CD4-positive, alpha-beta T cell treated with Interferon gamma for 1 hour (primary cell): ENCODE results near the gene CAPN5.

Experiments
- DNase-seq: peaks from one replicate; pipeline ENCODE4 v3.0.0-alpha.2; 2020

The CAPN5 gene

DNA sequence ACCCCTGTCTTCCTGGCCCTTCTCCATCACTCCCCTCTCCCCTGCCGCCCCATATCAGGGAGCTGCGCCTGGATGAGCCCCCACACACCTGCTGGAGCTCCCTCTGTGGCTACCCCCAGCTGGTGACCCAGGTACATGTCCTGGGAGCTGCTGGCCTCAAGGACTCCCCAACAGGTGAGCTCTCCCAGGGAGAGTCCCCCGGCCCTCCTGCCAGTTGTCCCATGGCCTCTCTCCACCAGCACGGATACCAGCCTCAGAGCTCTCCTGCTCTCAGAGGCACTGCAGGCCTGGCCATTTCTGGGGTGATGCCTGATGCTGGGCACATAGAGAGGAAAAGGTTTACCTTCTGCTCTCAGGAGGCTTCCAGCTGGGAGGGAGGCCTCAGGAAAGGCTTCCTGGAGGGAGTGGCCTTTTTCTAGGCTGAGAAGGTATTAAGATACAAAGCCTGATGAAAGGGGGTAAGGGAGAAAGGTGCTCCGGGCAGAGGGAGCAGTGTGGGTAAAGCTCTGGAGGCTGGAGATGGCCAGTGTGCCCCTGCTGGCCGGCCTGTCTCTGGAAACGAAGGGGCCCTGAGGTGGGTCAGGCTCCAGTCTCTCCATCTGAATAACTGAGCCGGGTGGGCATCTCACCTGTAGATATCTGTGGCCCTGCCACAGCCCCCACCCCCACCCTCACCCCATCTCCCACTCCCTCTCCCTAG lies 55.3 kb downstream of the CAPN5 start:
- DNase-seq = no peak

DNA sequence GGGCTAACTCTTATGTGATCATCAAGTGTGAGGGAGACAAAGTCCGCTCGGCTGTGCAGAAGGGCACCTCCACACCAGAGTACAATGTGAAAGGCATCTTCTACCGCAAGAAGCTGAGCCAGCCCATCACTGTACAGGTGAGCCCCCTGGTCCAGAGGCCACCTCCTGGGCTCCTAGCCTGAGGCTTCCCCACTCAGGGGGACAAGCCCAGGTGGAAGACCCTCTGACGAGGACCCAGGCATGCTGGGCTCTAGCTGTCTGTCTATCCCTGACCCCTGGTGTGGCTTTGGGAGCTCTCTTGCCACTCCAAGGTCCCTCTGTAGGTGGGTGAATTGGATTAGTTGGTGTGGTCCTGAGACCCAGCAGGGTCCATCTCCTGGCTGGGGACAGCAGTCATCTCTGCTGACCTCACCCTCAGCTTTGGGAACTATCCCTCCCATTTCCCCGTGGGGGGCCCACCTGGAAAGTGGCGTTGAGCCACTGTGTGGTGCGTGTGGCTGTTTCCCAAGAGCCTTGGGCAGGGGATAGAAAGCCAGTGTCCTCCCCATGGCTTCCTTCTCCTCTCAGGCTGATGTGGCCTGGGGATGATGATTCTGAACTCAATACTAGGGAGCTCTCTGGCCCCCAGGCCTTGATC lies 55.9 kb downstream of the CAPN5 start:
- no peak for DNase-seq

DNA sequence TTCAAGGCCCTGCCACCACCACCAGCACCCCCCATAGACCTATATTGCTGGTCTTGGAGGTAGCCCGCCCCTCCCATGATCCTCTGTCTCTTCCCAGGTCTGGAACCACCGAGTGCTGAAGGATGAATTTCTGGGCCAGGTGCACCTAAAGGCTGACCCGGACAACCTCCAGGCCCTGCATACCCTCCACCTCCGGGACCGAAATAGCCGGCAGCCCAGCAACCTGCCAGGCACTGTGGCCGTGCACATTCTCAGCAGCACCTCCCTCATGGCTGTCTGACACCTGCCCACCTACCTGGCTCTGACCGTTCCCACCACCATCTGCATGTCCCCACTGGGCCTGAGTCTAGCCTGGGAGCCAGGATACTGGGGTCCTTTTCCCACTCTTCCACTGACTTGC lies 56.8 kb downstream of the CAPN5 start:
- DNase-seq = no peak

DNA sequence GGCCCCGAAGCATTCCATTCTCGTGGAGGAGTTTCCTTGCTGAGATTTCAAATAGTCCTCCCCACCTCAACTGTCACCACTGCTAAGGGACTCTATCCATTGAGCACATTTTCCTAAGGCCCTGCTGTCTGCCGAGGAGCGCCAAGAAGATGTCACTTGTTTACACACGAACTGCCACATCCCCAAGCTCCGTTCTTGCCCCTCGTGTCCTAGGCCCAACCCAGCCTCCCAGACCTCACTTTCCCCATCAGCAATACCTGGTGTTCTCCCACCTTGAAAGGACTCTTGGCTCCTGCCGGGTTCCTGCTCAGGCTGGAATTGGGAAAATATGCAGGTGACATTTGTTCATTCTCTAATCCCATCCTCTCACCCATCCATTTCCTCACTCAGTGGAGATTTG lies 57.3 kb downstream of the CAPN5 start:
- DNase-seq = no peak

DNA sequence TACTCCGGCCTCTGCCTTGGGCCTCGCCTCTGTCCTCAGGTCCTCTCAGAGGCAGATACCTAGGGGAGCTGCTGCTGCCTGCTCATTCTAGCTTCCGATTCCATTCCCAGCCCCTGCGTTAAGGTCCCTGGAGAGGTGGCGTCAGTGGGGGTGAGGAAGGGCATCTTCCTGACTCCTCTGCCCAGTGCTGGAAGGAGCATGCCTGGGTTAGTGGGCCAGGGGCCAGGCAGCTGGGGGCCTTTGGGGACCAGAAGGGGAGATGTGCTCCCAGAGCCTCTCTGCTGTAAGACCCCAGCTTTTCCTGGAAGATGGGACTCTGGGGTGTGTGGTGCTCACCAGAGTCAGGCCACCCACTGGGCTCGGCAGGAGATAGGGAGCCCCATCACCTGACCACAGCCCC lies 57.7 kb downstream of the CAPN5 start:
- no peak for DNase-seq

DNA sequence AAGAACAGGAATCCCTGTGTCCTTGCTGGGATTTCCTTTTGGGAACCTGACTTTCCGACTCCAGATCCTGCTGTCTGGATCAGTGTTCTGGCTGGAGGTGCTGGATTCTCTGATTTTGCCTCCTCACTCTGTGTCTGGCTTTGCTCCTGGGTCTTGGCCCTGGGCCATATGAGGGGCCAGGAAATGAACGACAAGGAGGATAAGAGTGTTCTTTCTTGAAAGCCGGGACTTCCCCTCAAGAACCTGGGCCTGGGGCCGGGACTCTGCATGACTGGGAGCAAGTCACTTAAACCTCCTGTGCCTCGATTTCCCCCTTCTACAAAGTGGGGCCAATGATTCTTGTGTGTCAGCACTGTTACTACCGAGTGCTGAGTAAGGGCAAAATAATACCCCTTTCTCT lies 58.4 kb downstream of the CAPN5 start:
- no peak for DNase-seq

DNA sequence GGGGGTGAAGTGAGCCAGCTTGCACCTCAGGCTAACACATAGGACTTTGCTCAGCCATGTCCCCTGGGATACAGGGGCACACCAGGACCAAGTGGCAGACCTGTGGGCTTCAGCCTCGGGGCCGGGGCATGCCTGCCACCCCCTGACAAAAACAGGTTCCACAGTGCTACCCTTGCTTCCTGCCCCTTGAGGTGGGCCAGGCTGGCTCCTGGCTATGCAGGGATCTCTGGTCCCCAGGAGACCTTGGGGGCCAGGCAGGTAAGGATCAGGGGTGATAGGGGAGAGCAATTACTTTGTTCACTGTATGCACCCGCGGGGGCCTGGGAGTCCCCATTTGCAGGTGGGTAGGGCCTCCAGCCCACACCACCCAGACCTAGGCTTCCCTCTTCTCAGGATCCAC lies 58.9 kb downstream of the CAPN5 start:
- DNase-seq = no peak

DNA sequence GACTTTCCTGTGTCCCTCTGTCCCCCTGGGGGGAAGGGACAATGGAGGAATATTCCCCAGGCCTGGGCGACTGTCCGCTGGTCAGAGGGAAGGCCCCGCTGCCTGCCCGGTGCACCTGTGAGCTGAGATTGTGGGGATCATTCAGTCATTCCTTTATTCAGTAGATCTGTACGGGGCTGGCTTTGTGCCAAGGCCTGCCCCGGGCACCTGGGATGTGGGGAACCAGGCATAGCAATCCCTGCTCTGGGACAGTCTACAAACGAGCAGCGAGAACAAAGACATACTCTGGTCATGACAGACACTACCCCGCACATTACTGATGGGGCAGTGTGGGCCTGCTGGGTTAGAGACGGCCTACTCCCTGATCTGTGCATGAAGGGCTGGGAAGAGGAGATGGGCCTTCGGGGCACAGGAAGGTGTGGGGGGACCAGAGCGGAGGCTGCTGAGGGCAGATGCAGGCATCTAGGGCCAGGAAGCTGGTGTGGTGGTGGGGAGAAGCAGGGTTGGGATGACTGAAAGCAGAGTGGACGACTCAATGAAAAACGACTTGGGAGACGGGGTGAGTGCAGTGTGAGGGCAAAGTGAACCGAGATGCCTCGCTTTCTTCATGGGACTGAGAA lies 59.5 kb downstream of the CAPN5 start:
- no peak for DNase-seq

DNA sequence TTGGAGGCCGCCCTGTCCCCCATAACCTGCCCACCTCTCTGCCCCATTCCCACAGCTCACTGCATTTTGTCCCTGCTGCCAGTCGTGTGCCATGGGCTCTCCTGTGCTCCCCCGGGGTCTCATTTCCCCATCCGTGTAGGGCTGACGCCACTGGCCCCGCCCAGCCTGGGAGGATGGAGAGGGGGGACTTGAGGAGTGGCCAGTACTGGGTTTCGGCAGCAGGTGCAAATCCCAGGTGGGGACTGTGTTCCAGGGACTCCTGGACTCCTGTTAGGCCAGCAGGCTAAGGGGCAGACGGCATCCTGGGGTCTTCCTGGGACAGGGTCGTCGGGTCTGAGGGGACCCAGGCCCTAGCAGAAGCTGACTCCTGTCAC lies 60.1 kb downstream of the CAPN5 start:
- no peak for DNase-seq

DNA sequence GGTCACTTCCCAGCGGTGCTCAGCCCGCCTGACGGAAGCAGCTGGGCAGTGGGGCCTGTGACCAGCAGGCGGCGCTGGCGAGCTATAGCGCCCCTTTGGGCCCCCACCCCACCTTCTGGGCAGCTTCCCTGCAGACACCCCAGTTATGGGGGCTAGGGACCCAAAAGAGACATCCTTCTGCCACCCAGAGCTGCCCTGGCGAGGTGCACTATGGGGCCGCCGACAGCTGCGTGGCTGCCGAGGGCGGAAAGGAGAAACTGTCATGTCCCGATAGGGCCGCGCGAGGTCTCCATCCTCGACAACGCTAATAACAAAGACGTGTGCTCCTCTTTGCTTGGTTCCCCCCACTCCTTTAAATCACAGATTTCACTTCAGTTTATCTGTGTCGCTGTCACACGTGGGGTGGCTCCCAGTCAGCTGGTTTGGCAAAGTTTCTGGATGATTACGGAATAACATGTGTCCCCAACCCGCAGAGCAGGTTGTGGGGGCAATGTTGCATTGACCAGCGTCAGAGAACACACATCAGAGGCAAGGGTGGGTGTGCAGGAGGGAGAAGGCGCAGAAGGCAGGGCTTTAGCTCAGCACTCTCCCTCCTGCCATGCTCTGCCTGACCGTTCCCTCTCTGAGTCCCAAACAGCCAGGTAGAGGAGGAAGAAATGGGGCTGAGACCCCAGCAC lies 60.6 kb downstream of the CAPN5 start:
- peak; percentile 31 for DNase-seq

DNA sequence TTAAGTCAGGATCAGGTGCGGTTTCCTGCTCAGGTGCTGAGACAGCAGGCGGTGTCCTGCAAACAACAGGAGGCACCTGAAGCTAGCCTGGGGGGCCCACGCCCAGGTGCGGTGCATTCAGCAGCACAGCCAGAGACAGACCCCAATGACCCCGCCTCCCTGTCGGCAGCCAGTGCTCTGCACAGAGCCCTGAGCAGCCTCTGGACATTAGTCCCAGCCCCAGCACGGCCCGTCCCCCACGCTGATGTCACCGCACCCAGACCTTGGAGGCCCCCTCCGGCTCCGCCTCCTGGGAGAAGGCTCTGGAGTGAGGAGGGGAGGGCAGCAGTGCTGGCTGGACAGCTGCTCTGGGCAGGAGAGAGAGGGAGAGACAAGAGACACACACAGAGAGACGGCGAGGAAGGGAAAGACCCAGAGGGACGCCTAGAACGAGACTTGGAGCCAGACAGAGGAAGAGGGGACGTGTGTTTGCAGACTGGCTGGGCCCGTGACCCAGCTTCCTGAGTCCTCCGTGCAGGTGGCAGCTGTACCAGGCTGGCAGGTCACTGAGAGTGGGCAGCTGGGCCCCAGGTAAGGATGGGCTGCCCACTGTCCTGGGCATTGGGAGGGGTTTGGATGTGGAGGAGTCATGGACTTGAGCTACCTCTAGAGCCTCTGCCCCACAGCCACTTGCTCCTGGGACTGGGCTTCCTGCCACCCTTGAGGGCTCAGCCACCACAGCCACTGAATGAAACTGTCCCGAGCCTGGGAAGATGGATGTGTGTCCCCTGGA lies 61.3 kb downstream of the CAPN5 start, which contains the start of gene MYO7A:
Gene MYO7A, plus strand, starts transcription at position 327 of the 772 bp plus-strand sequence. CDS start 2,389 bp downstream, outside the sequence.
- no peak for DNase-seq

DNA sequence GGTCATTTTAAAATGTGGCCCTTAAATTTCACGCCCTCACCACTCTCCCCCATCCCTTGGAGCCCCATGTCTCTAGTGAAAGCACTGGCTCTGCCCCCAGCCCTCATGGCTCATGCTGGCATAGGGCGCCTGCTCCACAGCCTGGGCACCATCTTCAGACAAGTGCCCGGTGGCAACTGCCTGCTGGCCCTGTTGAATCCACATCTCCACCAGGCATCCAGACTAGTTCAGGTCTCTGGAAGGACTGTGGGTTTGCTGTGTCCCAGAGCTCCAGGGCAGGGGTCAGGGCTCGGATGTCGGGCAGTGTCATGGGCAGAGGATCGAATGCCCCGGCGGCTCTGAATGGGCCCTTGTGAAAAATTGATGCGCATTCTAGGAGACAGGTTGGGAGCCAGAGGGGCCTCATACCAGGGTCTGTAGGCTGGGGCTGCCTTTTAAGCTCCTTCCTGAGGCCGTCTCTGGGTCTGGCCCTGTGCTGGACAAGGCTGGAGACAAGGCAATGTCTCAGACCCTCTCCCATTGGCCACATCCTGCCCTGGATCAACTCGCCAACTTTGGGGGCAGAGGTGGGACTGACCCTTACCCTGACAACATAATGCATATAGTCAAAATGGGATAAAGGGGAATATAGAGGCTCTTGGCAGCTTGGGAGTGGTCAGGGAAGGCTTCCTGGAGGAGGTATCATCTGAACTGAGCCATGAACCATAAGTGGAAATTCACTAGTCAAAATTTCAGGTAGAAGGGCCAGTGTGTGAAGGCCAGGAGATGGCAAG lies 62.5 kb downstream of the CAPN5 start:
- no peak for DNase-seq

DNA sequence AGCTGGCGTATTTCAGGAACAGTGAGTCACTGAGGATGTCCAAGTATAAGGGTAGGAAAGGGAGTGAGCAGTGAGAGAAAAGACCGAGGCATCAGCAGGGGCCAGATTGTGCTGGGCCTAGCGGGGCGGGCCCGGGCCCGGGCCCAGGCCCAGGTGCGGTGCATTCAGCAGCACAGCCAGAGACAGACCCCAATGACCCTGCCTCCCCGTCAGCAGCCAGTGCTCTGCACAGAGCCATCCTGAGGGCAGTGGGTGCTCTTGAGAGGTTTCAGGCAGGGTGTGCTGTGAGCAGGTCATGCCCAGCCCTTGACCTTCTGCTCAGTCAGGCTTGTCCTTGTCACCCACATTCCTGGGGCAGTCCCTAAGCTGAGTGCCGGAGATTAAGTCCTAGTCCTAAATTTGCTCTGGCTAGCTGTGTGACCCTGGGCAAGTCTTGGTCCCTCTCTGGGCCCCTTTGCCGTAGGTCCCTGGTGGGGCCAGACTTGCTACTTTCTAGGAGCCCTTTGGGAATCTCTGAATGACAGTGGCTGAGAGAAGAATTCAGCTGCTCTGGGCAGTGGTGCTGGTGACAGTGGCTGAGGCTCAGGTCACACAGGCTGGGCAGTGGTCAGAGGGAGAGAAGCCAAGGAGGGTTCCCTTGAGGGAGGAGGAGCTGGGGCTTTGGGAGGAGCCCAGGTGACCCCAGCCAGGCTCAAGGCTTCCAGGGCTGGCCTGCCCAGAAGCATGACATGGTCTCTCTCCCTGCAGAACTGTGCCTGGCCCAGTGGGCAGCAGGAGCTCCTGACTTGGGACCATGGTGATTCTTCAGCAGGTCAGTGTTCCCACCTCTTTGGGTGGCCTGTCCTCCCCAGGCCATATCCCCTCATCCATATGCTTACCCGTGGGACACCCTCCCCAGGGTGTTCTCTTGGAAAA lies 63.3 kb downstream of the CAPN5 start:
- DNase-seq = no peak

DNA sequence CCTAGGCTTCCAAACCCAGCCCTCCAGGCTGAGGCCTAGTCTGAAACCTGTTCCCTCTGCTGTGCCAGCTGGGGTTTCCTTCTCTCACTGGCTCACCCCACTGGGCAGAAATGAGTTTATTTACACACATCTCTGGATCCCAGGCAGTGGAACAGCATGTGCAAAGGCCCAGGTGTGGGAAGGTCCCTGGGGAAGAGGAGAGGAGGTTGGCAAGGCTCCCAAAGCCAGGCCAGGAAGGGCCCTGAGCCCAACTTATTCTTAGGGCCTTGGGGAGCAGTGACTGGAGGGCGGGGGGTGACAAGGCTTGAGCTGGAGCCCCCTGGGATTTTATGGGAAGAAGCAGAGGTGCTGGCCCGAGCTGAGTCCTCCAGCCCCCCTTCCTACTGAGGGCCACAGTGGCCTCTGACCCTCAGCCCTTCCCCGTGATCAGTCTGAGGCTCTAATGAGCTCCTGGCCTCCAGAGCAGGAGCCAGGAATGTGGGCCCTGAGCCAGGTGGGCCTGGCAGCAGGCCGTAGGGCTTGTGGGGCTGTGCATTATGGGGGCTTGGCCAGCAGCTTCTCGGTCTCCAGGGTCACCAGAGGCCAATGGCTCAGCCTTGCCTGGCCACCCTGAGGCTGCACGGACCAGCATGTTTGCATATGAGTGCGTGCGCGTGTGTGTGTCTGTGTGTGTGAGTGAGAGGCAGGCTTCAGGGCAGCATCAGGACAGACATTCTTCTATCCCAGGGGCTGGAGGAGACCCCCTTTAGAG lies 64.2 kb downstream of the CAPN5 start:
- DNase-seq = no peak

DNA sequence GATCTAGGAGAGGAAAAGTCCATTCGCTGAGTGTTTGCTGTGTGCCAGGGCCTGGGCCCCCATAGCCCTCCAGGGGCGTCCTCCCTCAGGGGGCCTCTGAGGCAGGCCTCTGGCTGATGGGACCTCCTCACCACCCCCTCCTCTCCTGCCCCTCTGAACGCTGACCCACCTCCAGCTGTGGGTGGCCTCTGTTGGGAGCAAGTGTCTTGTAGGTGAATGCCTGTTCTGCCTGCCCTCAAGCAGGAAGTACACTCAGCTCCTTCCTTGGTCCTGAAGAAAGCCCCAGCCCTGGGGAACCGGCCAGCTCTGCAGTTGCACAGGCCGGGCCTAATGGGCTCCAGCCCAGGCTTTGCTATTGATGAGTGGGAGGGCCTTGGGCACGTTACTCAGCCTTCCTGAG lies 64.8 kb downstream of the CAPN5 start:
- no peak for DNase-seq

DNA sequence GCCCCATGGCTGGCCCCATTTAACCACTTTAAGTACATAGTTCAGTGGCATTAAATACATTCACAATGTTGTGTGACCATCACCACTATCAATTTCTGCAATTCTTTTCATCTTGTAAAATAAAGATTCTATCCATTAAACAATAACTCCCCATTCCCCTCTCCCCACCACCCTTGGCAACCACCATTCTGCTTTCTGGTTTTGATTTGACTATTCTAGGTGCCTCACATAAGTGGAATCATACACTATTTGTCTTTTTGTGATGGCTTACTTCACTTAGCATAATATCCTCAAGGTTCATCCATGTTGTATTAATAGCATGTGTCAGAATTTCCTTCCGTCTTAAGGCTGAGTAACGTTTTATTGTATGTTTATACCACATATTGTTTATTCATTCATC lies 68.3 kb downstream of the CAPN5 start:
- DNase-seq = no peak

DNA sequence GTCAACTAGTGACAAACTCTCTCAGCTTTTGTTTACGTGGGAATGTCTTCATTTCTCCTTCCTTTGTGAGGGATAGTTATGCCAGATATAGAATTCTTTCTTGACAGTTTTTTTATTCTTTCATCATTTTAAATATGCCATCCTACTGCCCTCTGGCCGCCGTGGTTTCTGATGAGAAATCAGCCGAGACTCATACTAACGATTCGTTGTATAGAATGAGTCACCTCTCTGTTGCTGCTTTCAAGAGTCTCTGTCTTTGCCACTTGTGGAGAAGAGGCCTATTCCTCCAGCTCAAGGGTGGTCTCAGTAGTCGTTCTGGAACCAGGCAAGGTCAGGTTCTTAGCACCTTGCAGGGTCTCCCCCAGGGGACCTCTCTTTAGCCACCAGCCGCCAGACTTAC lies 69.3 kb downstream of the CAPN5 start:
- DNase-seq = no peak

DNA sequence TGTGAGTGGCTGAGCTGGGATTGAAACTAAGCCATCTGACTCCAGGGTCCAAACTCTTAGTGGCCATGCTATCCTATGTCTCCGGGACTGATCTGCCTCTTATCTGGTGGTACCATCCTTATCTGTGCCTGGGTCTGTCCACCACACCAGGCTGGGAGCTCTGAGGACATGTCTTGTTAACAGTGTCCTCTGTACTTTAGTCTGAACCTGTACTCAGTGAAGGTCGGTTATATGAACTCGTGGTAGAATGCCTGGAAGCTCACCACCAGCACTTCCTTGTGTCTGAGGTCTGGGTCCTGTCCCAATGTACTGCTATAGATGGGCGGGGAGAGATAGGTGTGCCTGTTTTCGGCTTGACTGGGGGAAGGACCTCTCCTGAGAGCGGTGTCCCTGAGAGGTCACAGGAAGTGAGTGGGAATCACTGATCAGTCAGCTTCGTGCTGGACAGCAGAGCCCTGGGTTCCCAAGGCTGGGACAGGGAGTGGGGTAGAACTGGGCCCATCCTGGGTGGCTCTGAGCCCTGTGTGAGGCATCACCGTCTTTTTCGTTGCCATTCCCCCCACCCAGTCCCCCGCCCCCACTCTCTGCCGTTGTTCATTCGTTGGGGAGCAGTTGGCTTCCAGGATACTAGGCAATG lies 70.1 kb downstream of the CAPN5 start:
- no peak for DNase-seq

DNA sequence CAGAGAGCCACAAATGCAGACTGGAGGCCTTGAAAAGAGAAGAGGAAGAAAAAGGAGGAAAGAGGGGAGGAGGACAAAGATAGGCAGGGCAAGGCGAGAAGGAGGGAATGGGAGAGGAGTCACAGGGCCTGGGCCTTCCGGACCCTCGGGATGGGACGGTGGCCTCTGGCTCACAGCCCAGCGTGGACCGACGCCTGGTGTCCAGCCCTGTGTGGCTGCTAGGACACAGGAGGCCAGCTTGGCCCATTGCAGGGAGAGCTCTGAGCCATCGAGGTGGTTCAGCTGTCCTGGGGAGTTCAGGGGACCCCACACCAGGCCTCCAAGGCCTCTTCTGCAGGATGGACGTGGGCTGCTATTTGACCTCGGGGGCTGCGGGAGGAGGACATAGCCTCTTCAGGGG lies 70.7 kb downstream of the CAPN5 start:
- DNase-seq = no peak

DNA sequence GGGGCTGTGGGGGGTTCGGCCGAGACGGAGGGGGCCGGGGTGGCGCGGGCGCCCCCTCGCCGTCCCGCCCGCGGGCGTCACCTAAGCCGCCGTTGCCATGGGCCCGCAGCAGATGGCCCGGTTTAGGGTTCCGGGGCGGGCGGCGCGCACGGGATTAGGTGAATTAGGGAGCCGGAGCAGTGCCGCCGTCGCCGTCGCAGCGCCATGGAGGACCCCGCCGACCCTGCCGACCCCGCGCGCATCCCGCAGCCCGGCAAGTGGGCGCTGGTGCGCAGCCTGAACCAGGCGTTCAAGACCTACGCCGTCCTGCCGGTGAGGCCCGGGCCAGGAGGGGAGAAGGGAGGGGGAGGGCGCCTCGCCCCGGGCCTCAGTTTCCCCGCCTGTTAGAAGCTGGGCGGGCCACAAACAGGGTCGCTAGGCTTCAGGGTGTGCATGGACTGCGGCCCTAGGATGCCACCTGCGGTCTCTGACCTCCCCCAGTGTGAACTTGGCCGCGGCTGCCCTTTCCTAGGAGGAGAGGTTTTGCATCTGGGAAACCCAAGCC lies 71.4 kb downstream of the CAPN5 start:
- no peak for DNase-seq
